IPS-15b (cell line): ENCODE measurements around the gene NCOA5.

Experiments
- H3K27me3 ChIP-seq: one replicate; pipeline ENCODE4 v1.6.1; 2013; ENCODE audit warnings: low read length; ENCODE audit not compliant: control insufficient read depth, insufficient read depth
- H3K36me3 ChIP-seq: one replicate; pipeline ENCODE4 v1.6.1; 2013; ENCODE audit warnings: low read length; ENCODE audit not compliant: control insufficient read depth, insufficient read depth
- H3K4me1 ChIP-seq: one replicate; pipeline ENCODE4 v1.6.1; 2013; ENCODE audit warnings: mild to moderate bottlenecking, low read length; ENCODE audit not compliant: control insufficient read depth, insufficient read depth
- H3K4me3 ChIP-seq: one replicate; pipeline ENCODE4 v1.5.1; 2013; ENCODE audit warnings: low read depth, low read length
- H3K9ac ChIP-seq: one replicate; pipeline ENCODE4 v1.6.1; 2013; ENCODE audit warnings: low read depth, mild to moderate bottlenecking, low read length
- H3K9me3 ChIP-seq: one replicate; pipeline ENCODE4 v1.6.1; 2013; ENCODE audit warnings: mild to moderate bottlenecking, low read length; ENCODE audit not compliant: control insufficient read depth, insufficient read depth

NCOA5 gene

GRCh38 chr20:46084805-46085178, 5.0 kb downstream of the NCOA5 start:
- no peaks in the 10 kb centered on the region for H3K36me3 ChIP-seq
- no peaks in the 10 kb centered on the region for H3K9me3 ChIP-seq
- H3K4me1 ChIP-seq: no peaks in the 10 kb centered on the region
- H3K9ac ChIP-seq: no peak overlapping the region
- no peaks in the 10 kb centered on the region for H3K27me3 ChIP-seq
- no peak overlapping the region for H3K4me3 ChIP-seq

- no peaks in the 10 kb centered on the region for H3K4me1 ChIP-seq
- no peak overlapping the region for H3K9ac ChIP-seq
- H3K4me3 ChIP-seq: no peak overlapping the region
- H3K36me3 ChIP-seq: no peaks in the 10 kb centered on the region
- no peaks in the 10 kb centered on the region for H3K27me3 ChIP-seq
- H3K9me3 ChIP-seq: no peaks in the 10 kb centered on the region
These were observed 6.2 kb downstream of the NCOA5 start for GRCh38 chr20:46083531-46084061.

GRCh38 chr20:46083101-46083500, 6.7 kb downstream of the NCOA5 start:
- H3K4me1 ChIP-seq: no peaks in the 10 kb centered on the region
- H3K27me3 ChIP-seq: no peaks in the 10 kb centered on the region
- H3K9ac ChIP-seq: no peak overlapping the region
- H3K36me3 ChIP-seq: no peaks in the 10 kb centered on the region
- no peak overlapping the region for H3K4me3 ChIP-seq
- no peaks in the 10 kb centered on the region for H3K9me3 ChIP-seq

GRCh38 chr20:46081074-46081473, 8.7 kb downstream of the NCOA5 start:
- H3K9ac ChIP-seq: no peak overlapping the region
- H3K27me3 ChIP-seq: no peaks in the 10 kb centered on the region

GRCh38 chr20:46078954-46079353, 10.8 kb downstream of the NCOA5 start:
- no peaks in the 10 kb centered on the region for H3K27me3 ChIP-seq
- H3K9ac ChIP-seq: peak overlapping the region; percentile 10
- H3K4me1 ChIP-seq: peaks cover 15% of the 10 kb centered on the region
- H3K36me3 ChIP-seq: no peaks in the 10 kb centered on the region
- no peaks in the 10 kb centered on the region for H3K9me3 ChIP-seq
- H3K4me3 ChIP-seq: no peak overlapping the region

More at GRCh38 chr20:46081074-46081473, 8.7 kb downstream of the NCOA5 start:
- Histone ChIP-seq H3K9me3 (no peaks in the 10 kb centered on the region), H3K36me3 (no peaks in the 10 kb centered on the region), H3K4me3 (no peak overlapping the region), H3K4me1 (peaks cover 7% of the 10 kb centered on the region)

GRCh38 chr20:46077642-46078305, 12.0 kb downstream of the NCOA5 start:
- H3K4me3 ChIP-seq: no peak overlapping the region
- H3K36me3 ChIP-seq: no peaks in the 10 kb centered on the region
- no peaks in the 10 kb centered on the region for H3K9me3 ChIP-seq

GRCh38 chr20:46076806-46077205, 13.0 kb downstream of the NCOA5 start:
- Histone ChIP-seq H3K27me3 (no peaks in the 10 kb centered on the region), H3K9me3 (no peaks in the 10 kb centered on the region), H3K9ac (peak overlapping the region; percentile 8), H3K4me3 (no peak overlapping the region), H3K4me1 (peaks cover 22% of the 10 kb centered on the region), H3K36me3 (no peaks in the 10 kb centered on the region)

More at GRCh38 chr20:46077642-46078305, 12.0 kb downstream of the NCOA5 start:
- H3K4me1 ChIP-seq: peaks cover 22% of the 10 kb centered on the region
- no peak overlapping the region for H3K9ac ChIP-seq
- H3K27me3 ChIP-seq: no peaks in the 10 kb centered on the region

- H3K36me3 ChIP-seq: no peaks in the 10 kb centered on the region
- H3K9ac ChIP-seq: no peak overlapping the region
- H3K9me3 ChIP-seq: no peaks in the 10 kb centered on the region
- no peaks in the 10 kb centered on the region for H3K27me3 ChIP-seq
- peaks cover 28% of the 10 kb centered on the region for H3K4me1 ChIP-seq
- H3K4me3 ChIP-seq: no peak overlapping the region
These were observed 15.8 kb downstream of the NCOA5 start for GRCh38 chr20:46074006-46074405.

- Histone ChIP-seq H3K4me3 (no peak overlapping the region), H3K27me3 (no peaks in the 10 kb centered on the region), H3K9me3 (no peaks in the 10 kb centered on the region), H3K4me1 (peaks cover 28% of the 10 kb centered on the region), H3K36me3 (no peaks in the 10 kb centered on the region), H3K9ac (no peak overlapping the region)
These were observed 16.3 kb downstream of the NCOA5 start for GRCh38 chr20:46073443-46073842.

- H3K27me3 ChIP-seq: no peaks in the 10 kb centered on the region
- no peak overlapping the region for H3K9ac ChIP-seq
- H3K9me3 ChIP-seq: no peaks in the 10 kb centered on the region
- peaks cover 28% of the 10 kb centered on the region for H3K4me1 ChIP-seq
- no peaks in the 10 kb centered on the region for H3K36me3 ChIP-seq
- no peak overlapping the region for H3K4me3 ChIP-seq
These were observed 16.7 kb downstream of the NCOA5 start for GRCh38 chr20:46073024-46073423.

- no peaks in the 10 kb centered on the region for H3K36me3 ChIP-seq
- H3K4me3 ChIP-seq: no peak overlapping the region
- H3K4me1 ChIP-seq: peaks cover 24% of the 10 kb centered on the region
- H3K27me3 ChIP-seq: no peaks in the 10 kb centered on the region
- no peak overlapping the region for H3K9ac ChIP-seq
- H3K9me3 ChIP-seq: no peaks in the 10 kb centered on the region
These were observed 18.2 kb downstream of the NCOA5 start for GRCh38 chr20:46071573-46071972.

- Histone ChIP-seq H3K36me3 (peaks cover 7% of the 10 kb centered on the region), H3K4me1 (peaks cover 22% of the 10 kb centered on the region), H3K9ac (no peak overlapping the region)
These were observed 19.4 kb downstream of the NCOA5 start for GRCh38 chr20:46070215-46070900.

More at GRCh38 chr20:46070215-46070900, 19.4 kb downstream of the NCOA5 start:
- Histone ChIP-seq H3K4me3 (no peak overlapping the region), H3K9me3 (no peaks in the 10 kb centered on the region), H3K27me3 (no peaks in the 10 kb centered on the region)
